Mucosa of descending colon (tissue), 3 donors: ENCODE data around the gene MAP3K7CL. TPM values are rescaled to one million over a fixed set of nuclear protein-coding genes. Genes with fewer than 3 reads are reported as not detected.

Experiments
- ATAC-seq: fragments of 200-7000 bp; cut with Tn5 transposase; one replicate; pipeline ENCODE4 v1.9.1; 2020; ENCODE audit warnings: mild to moderate bottlenecking, moderate library complexity
- DNase-seq, 3 donors: peaks; one replicate each; pipeline ENCODE4 v3.0.0-alpha.2; 2020
- H3K36me3 ChIP-seq: fragments of 200-600 bp; one replicate; pipeline ENCODE4 v1.8.0; 2021; ENCODE audit warnings: low read depth, mild to moderate bottlenecking
- H3K4me1 ChIP-seq: fragments of 200-600 bp; one replicate; pipeline ENCODE4 v1.8.0; 2021; ENCODE audit warnings: low read depth, mild to moderate bottlenecking
- H3K4me3 ChIP-seq: fragments of 200-600 bp; one replicate; pipeline ENCODE4 v1.8.0; 2021; ENCODE audit warnings: mild to moderate bottlenecking
- H3K9me3 ChIP-seq: fragments of 200-600 bp; one replicate; pipeline ENCODE4 v1.8.0; 2021; ENCODE audit warnings: mild to moderate bottlenecking
- CTCF ChIP-seq: fragments of 200-600 bp; IDR thresholded peaks from one replicate; pipeline ENCODE4 v1.8.0; 2022; ENCODE audit warnings: antibody characterized with exemption, mild to moderate bottlenecking
- intact Hi-C, 2 donors: fragments of 100-400 bp; cut with DNase I in 1 of 2; cut with micrococcal nuclease in 1 of 2; formaldehyde crosslinking; loops; one replicate each; pipeline versions ENCODE4 v1.11.0 to v1.11.1; 2022; cut with DNase I, micrococcal nuclease
- total RNA-seq, 3 donors: library from RNA; stranded (reverse); fragmentation: NEBNext Ultra II Directional in 2 of 3; extraction: Animal tissue kit (Norgen Biotek cat#: 25700) in 2 of 3; gene quantifications; one replicate each; pipeline versions ENCODE4 v1.2.1 to v1.2.4, GENCODE V29; 2021 to 2023
- donor health status: DM: no; HTN: no; CAD: no; lungs with moderate emphysema.
- donor health status: DM: no; HTN: no; CAD: no.
- donor health status: DM: no; HTN: yes; CAD: no.

MAP3K7CL gene
- total RNA-seq, 3 donors from 2014 or later = 2.2 to 7.9 (median 4.3) TPM

- no peak for TF ChIP-seq CTCF
- Histone ChIP-seq H3K4me1 (no peaks in the 10 kb centered on the region), H3K4me3 (no peak overlapping the region), H3K36me3 (no peaks in the 10 kb centered on the region), H3K9me3 (no peaks in the 10 kb centered on the region)
- DNase-seq = no peak
- no peak for ATAC-seq
- intact Hi-C loops = no loop called here
Observed at GRCh38 chr21:29152916-29153315, 22.5 kb downstream of the MAP3K7CL start.

GRCh38 chr21:29154270-29154669 lies 23.8 kb downstream of the MAP3K7CL start:
- no peak for DNase-seq
- H3K4me3 ChIP-seq = no peak overlapping the region
- no peak for TF ChIP-seq CTCF
- ATAC-seq = no peak
- intact Hi-C loops = no loop called here
- no peaks in the 10 kb centered on the region for H3K36me3 ChIP-seq
- H3K9me3 ChIP-seq = no peaks in the 10 kb centered on the region
- no peaks in the 10 kb centered on the region for H3K4me1 ChIP-seq

DNA sequence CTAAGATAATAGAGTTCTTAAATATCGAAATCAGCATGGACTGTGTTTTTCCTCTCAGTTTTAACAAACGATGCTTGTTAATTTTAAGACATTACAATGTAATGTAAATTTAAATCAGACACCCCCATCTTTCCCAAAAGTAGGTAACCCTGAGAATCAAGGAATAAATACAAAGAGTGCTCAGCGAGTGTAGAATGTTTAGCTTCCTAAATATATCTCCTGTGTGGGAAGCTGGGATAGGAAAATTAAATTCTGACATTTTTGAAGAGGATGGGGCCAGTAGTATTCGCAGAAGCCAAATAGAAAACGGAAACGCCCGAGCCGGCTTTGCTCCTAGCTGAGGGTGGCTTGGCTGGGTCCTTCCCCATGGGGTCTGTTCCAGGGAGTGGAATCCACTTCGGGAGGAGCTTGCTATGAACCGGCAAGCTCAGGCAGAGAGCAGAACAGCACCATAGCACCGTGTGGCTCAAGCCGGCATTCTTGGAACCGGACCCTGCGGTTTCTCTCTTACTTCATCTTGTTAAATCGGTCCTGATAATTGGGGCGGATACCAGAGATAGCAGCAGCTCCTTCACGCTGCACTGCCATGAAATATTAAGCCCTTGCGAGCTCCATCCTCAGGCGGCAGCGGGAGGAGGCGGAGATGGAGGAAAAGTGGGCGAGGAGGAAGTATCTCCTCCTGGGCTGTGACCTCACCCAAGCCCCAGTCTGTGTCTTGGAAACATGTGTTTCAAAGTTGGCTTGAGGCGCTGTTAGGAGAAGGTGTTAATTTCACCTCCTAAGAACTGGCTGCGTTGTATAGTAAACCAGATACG lies 24.9 kb downstream of the MAP3K7CL start:
- Histone ChIP-seq H3K36me3 (no peaks in the 10 kb centered on the region), H3K9me3 (no peaks in the 10 kb centered on the region), H3K4me1 (no peaks in the 10 kb centered on the region), H3K4me3 (no peak overlapping the region)
- TF ChIP-seq CTCF = no peak
- intact Hi-C loops = no loop called here
- no peak for DNase-seq
- peak; percentile 27 for ATAC-seq

GRCh38 chr21:29155933-29156260 lies 25.5 kb downstream of the MAP3K7CL start:
- no peaks in the 10 kb centered on the region for H3K4me1 ChIP-seq
- no peaks in the 10 kb centered on the region for H3K9me3 ChIP-seq
- no peak for DNase-seq
- intact Hi-C loops = no loop called here
- H3K4me3 ChIP-seq = no peak overlapping the region
- no peaks in the 10 kb centered on the region for H3K36me3 ChIP-seq
- no peak for TF ChIP-seq CTCF
- no peak for ATAC-seq

GRCh38 chr21:29157080-29157479 lies 26.6 kb downstream of the MAP3K7CL start:
- TF ChIP-seq CTCF = no peak
- no peaks in the 10 kb centered on the region for H3K9me3 ChIP-seq
- no peak overlapping the region for H3K4me3 ChIP-seq
- ATAC-seq = no peak
- intact Hi-C loops = no loop called here
- DNase-seq = no peak
- H3K36me3 ChIP-seq = no peaks in the 10 kb centered on the region
- H3K4me1 ChIP-seq = no peaks in the 10 kb centered on the region
